Neural cell (in vitro differentiated cells): ENCODE results near the gene PEA15.

Experiments
- EP300 ChIP-seq: fragments of 450-650 bp; conservative IDR thresholded peaks from 2 replicates; pipeline ENCODE4 v1.6.1; 2014; ENCODE audit warnings: antibody characterized with exemption, mild to moderate bottlenecking, moderate library complexity; ENCODE audit not compliant: poor library complexity, severe bottlenecking
- EZH2 ChIP-seq: fragments of 200-600, 300-800 bp; shearing (Covaris generic), sonication (generic); IDR thresholded peaks from 2 replicates; pipeline ENCODE4 v1.6.1; 2014; ENCODE audit warnings: antibody characterized with exemption, low read length, borderline replicate concordance, mild to moderate bottlenecking; ENCODE audit not compliant: insufficient read depth, poor library complexity, severe bottlenecking
- POLR2AphosphoS5 ChIP-seq: IDR thresholded peaks from 2 replicates; pipeline ENCODE4 v1.6.1; 2012
- RAD21 ChIP-seq: fragments of 450-650 bp; conservative IDR thresholded peaks from 2 replicates; pipeline ENCODE4 v1.6.1; 2014; ENCODE audit warnings: antibody characterized with exemption, mild to moderate bottlenecking, moderate library complexity
- REST ChIP-seq: IDR thresholded peaks from 2 replicates; pipeline ENCODE4 v1.6.1; 2012; ENCODE audit warnings: borderline replicate concordance
- TAF1 ChIP-seq: IDR thresholded peaks from 2 replicates; pipeline ENCODE4 v1.6.1; 2012; ENCODE audit warnings: low read depth
- TF ChIP-seq, protein P1 (sequence below): fragments of 450-650 bp; IDR thresholded peaks from 2 replicates; pipeline ENCODE4 v1.5.1; 2014; ENCODE audit warnings: antibody characterized with exemption, mild to moderate bottlenecking, moderate library complexity; ENCODE audit not compliant: poor library complexity, severe bottlenecking

- TF ChIP-seq EP300: no peak
- no peak for TF ChIP-seq POLR2AphosphoS5
- TF ChIP-seq, protein P1, sequence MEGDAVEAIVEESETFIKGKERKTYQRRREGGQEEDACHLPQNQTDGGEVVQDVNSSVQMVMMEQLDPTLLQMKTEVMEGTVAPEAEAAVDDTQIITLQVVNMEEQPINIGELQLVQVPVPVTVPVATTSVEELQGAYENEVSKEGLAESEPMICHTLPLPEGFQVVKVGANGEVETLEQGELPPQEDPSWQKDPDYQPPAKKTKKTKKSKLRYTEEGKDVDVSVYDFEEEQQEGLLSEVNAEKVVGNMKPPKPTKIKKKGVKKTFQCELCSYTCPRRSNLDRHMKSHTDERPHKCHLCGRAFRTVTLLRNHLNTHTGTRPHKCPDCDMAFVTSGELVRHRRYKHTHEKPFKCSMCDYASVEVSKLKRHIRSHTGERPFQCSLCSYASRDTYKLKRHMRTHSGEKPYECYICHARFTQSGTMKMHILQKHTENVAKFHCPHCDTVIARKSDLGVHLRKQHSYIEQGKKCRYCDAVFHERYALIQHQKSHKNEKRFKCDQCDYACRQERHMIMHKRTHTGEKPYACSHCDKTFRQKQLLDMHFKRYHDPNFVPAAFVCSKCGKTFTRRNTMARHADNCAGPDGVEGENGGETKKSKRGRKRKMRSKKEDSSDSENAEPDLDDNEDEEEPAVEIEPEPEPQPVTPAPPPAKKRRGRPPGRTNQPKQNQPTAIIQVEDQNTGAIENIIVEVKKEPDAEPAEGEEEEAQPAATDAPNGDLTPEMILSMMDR: no peak
- no peak for TF ChIP-seq RAD21
- no peak for TF ChIP-seq REST
- TF ChIP-seq EZH2: no peak
- TF ChIP-seq TAF1: no peak
Measured at GRCh38 chr1:160177667-160178066, 27.5 kb upstream of the PEA15 start.
